GM12874 (cell line): ENCODE data around the gene MACF1.

Experiments
- TF ChIP-seq, protein P1 (sequence below): IDR thresholded peaks from 2 replicates; pipeline ENCODE4 v1.5.1; 2011; ENCODE audit warnings: low read depth, mild to moderate bottlenecking, control low read depth, low read length, moderate library complexity; ENCODE audit not compliant: insufficient read depth

The MACF1 gene

DNA sequence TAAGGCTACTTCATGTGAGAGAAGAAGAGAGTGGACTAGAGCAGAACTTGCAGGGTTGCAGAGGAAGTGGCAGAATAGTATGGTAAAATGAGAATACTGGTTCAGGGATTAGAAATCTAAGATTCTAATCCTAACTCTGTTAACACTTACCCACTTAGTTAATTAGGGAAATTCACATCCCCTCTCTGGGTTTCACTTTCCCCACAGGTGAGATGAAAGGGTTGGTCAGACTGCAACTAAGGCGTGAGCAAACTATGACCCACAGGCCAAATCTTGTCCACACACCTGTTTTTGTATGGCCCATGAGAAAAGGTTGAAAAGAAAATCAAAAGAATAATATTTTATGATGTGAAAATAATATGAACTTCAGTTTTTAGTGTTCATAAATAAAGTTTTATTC is 117.5 kb downstream of the MACF1 start:
- TF ChIP-seq, protein P1, sequence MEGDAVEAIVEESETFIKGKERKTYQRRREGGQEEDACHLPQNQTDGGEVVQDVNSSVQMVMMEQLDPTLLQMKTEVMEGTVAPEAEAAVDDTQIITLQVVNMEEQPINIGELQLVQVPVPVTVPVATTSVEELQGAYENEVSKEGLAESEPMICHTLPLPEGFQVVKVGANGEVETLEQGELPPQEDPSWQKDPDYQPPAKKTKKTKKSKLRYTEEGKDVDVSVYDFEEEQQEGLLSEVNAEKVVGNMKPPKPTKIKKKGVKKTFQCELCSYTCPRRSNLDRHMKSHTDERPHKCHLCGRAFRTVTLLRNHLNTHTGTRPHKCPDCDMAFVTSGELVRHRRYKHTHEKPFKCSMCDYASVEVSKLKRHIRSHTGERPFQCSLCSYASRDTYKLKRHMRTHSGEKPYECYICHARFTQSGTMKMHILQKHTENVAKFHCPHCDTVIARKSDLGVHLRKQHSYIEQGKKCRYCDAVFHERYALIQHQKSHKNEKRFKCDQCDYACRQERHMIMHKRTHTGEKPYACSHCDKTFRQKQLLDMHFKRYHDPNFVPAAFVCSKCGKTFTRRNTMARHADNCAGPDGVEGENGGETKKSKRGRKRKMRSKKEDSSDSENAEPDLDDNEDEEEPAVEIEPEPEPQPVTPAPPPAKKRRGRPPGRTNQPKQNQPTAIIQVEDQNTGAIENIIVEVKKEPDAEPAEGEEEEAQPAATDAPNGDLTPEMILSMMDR = no peak

DNA sequence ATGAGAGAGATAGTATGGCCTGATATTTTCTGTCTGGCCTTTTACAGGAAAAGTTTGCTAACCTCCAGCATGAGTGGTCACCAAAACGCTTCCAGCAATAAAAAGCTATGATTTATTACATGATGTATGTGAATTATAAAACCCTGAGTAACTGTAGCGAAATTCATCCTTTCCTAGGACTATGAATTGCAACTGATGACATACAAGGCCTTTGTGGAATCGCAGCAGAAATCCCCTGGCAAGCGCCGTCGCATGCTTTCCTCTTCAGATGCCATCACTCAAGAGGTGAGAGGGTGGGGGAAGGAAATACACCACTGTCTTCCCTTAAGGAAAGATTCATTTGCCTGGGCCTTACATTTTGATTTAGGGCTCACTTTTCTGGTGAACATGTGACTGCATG is 117.9 kb downstream of the MACF1 start:
- TF ChIP-seq, protein P1 = no peak

DNA sequence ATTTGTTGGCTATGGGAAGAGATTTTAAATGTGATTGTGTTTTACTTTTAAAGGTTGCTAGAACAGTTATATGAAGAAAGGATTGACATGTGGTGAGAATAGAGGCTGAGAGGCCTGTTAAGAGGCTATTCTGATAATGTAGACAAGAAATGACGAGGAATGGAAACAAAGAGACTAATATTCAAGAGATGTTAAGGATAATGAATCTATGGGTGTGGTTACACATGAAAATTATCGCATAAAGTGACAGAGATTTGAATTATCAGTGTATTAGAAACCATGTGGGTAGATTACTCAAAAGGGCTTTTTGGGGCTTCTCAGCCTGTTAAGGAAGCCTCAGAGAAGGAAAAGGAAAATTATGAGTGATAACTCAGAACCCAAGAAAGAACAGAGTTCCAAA is 120.4 kb downstream of the MACF1 start:
- TF ChIP-seq, protein P1 = no peak

DNA sequence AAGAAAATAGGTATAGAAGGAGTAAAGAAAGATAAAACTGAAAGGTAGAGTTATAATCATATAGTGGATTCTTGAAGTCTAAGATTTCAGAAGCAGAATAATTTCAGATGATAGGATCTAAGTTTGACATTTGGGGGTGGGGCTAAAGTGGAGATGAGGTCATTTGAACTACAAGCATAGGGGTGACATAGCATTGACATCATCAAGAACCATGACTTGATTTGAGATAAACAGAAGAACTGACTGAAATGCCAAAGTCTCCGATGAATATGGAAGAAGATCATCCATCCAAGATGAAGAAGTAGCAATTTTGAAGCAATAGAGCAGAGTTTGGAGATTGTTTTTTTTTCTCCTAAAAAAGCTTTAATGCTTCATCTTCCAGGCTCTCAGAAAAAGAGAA is 122.3 kb downstream of the MACF1 start:
- TF ChIP-seq, protein P1 = no peak

DNA sequence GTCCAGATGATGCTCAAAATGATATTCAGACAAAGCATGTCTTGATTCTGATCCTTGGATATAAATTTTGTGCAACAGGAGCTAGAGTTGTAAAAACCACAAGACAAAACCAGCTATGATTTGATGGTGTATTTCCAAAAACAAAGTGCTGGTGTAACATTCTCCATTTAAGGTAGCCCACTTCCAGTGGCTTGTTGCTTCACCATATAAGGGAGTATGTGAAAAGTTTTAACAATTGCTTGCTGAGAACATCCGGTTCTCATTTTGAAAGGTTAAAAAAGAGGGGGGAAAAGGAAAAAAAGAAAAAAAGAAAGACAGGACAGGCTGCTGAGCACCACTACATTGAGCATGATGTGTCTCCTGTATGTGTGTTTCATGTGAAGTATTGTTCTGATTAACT is 123.6 kb downstream of the MACF1 start:
- TF ChIP-seq, protein P1 = no peak

DNA sequence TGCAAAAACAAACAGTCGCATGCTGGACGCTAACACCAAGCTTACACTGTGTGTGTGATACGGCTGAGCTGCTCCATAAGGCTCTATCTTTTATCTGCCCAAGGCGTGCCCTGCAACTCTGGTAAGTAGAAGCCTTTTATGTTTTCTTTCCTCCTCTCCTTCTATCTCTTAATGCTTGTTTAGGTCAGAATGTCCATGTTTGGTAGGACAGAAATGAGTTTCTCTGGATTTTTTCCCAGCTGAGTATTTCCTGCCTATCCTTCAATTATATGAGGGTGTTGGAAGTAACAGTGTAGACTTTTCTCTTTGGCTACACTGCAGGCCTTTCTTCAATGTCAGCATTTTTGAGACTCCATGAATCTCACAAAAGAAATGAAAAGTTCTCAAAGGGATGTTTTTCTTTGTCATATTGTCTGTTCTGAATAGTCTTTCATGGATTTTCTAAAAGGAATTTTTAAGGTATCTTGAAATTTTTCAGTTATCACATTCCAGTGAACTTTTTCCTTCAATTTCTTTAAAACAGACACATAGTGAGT is 124.2 kb downstream of the MACF1 start:
- TF ChIP-seq, protein P1 = no peak

- TF ChIP-seq, protein P1 = no peak
Observed at GRCh38 chr1:39331647-39332046, 127.2 kb downstream of the MACF1 start.
